Ovary (tissue), 9 donors: ENCODE measurements around the gene SLC25A29. TPM values are rescaled to one million over a fixed set of nuclear protein-coding genes. Genes with fewer than 3 reads are reported as not detected.

Source experiments
- DNase-seq, 5 donors: peaks; one replicate each; pipeline ENCODE4 v3.0.0-alpha.2; 2019 to 2020
- H3K27ac ChIP-seq, 2 donors: fragments of 200-600 bp; one replicate each; pipeline versions ENCODE4 v1.5.1 to v1.8.0; 2019 to 2022
- H3K27me3 ChIP-seq: fragments of 200-600 bp; one replicate; pipeline ENCODE4 v1.8.0; 2022
- H3K36me3 ChIP-seq: fragments of 200-600 bp; sonication (generic); one replicate; pipeline ENCODE4 v1.5.1; 2019
- H3K4me1 ChIP-seq: one replicate; pipeline ENCODE4 v1.8.1; 2013; ENCODE audit warnings: mild to moderate bottlenecking, moderate library complexity; ENCODE audit not compliant: insufficient read depth
- H3K4me3 ChIP-seq: fragments of 200-600 bp; sonication (generic); one replicate; pipeline ENCODE4 v1.5.1; 2017
- H3K9me3 ChIP-seq, 2 donors: fragments of 200-600 bp in 1 of 2; sonication (generic) in 1 of 2; one replicate each; pipeline versions ENCODE4 v1.5.1 to v1.8.1; 2013 to 2019; ENCODE audit warnings: mild to moderate bottlenecking in 1 of 2, moderate library complexity in 1 of 2
- CTCF ChIP-seq, 3 donors: fragments of 450-650 bp in 2 of 3; fragments of 200-600 bp in 1 of 3; IDR thresholded peaks; one replicate each; pipeline versions ENCODE4 v1.5.1 to v1.8.0; 2016 to 2022; ENCODE audit warnings: antibody characterized with exemption in 3 of 3, mild to moderate bottlenecking in 1 of 3
- EP300 ChIP-seq: sonication (generic); formaldehyde crosslinking; IDR thresholded peaks from one replicate; pipeline ENCODE4 v1.6.1; 2017; ENCODE audit warnings: antibody characterized with exemption
- POLR2A ChIP-seq: fragments of 450-650 bp; IDR thresholded peaks from one replicate; pipeline ENCODE4 v1.6.1; 2017; ENCODE audit warnings: antibody characterized with exemption, mild to moderate bottlenecking, moderate library complexity
- WGBS, 3 donors: extraction: QIAGEN DNeasy Blood & Tissue Kit in 1 of 3; methylation state at CpG; one replicate each; pipeline versions ENCODE4 v1.1.5 to v1.1.7; 2013 to 2017; 5-methylcytosine and 5-hydroxymethylcytosine counted together
- intact Hi-C, 4 donors: fragments of 100-400 bp; cut with DNase I; formaldehyde crosslinking; loops; one replicate each; pipeline versions ENCODE4 v1.11.0 to v1.15.1; 2022 to 2023
- polyA plus RNA-seq, 2 donors: library from polyadenylated mRNA; stranded (reverse); fragments of 200-250 nt in 1 of 2; fragments of 350-450 nt in 1 of 2; fragmentation: Illumina TruSeq in 1 of 2; extraction: RNeasy Lipid Tissue Mini Kit (QIAGEN cat#74804) in 1 of 2; gene quantifications; one replicate each; pipeline ENCODE4 v1.2.3, GENCODE V29; 2013 to 2014
- total RNA-seq, 7 donors: library from RNA; depleted of rRNA in 2 of 7; stranded (reverse); fragments of >200 nt in 2 of 7; fragmentation: NEBNext Ultra II Directional in 3 of 7; extraction: Animal tissue kit (Norgen Biotek cat#: 25700) in 3 of 7; gene quantifications; one replicate each; pipeline versions ENCODE4 v1.1.0 to v1.2.4, GENCODE V29; 2016 to 2023
- donor health status: DM: no; HTN: no; CAD: no; lungs with moderate emphysema.
- donor health status: DM: no; HTN: no; CAD: no.
- donor health status: Bipolar disorder and iron deficiency.
- donor health status: DM: yes; HTN: yes; CAD: no.
- donor health status: DM: no; HTN: no; CAD: no.
- donor health status: DM: yes; HTN: yes; CAD: no.

The SLC25A29 gene
- total and polyA plus RNA-seq, 9 donors, result 9.1 to 177 (median 69.9) TPM

- Histone ChIP-seq H3K36me3 (no peaks in the 10 kb centered on the region), H3K4me3 (no peak overlapping the region), H3K9me3 (no peaks in the 10 kb centered on the region), H3K27ac (no peak overlapping the region), H3K27me3 (no peaks in the 10 kb centered on the region), H3K4me1 (peaks cover 4% of the 10 kb centered on the region)
- no peak for TF ChIP-seq EP300
- TF ChIP-seq POLR2A, result no peak
- TF ChIP-seq CTCF (IDR thresholded peaks at IDR 0.05), result no peak
- intact Hi-C loops, result no loop called here
- no peak for DNase-seq
- WGBS, 3 donors, result 81 to 84% (median 84%) methylated on average over 32 of the region's 32 CpGs
Observed at GRCh38 chr14:100328495-100329163, 22.4 kb upstream of the SLC25A29 start.

GRCh38 chr14:100327128-100327527, 20.9 kb upstream of the SLC25A29 start:
- Histone ChIP-seq H3K36me3 (no peaks in the 10 kb centered on the region), H3K4me1 (peaks cover 4% of the 10 kb centered on the region), H3K9me3 (no peaks in the 10 kb centered on the region), H3K27me3 (no peaks in the 10 kb centered on the region), H3K4me3 (no peak overlapping the region), H3K27ac (no peak overlapping the region)
- no peak for TF ChIP-seq CTCF (IDR thresholded peaks at IDR 0.05)
- no peak for TF ChIP-seq EP300
- no peak for TF ChIP-seq POLR2A
- DNase-seq, result no peak
- intact Hi-C loops, result no loop called here
- 92 to 93% (median 93%) methylated on average over 24 of the region's 24 CpGs for WGBS, 3 donors

GRCh38 chr14:100325958-100326357, 19.7 kb upstream of the SLC25A29 start:
- H3K4me1 ChIP-seq, result peaks cover 4% of the 10 kb centered on the region
- H3K27me3 ChIP-seq, result no peaks in the 10 kb centered on the region
- no peaks in the 10 kb centered on the region for H3K9me3 ChIP-seq
- DNase-seq, result no peak
- WGBS, 3 donors, result 90 to 93% (median 91%) methylated on average over 13 of the region's 13 CpGs
- no peak overlapping the region for H3K27ac ChIP-seq
- intact Hi-C loops, result no loop called here
- H3K4me3 ChIP-seq, result no peak overlapping the region
- no peaks in the 10 kb centered on the region for H3K36me3 ChIP-seq
- TF ChIP-seq CTCF (IDR thresholded peaks at IDR 0.05) (no peak), POLR2A (no peak), EP300 (no peak)

- H3K27ac ChIP-seq, result no peak overlapping the region
- H3K4me1 ChIP-seq, result peaks cover 4% of the 10 kb centered on the region
- H3K27me3 ChIP-seq, result no peaks in the 10 kb centered on the region
- no peak for TF ChIP-seq CTCF (IDR thresholded peaks at IDR 0.05)
- TF ChIP-seq POLR2A, result no peak
- no peak overlapping the region for H3K4me3 ChIP-seq
- 18 to 29% (median 28%) methylated on average over 16 to 17 of the region's 17 CpGs for WGBS, 3 donors
- intact Hi-C loops, result no loop called here
- H3K36me3 ChIP-seq, result no peaks in the 10 kb centered on the region
- no peaks in the 10 kb centered on the region for H3K9me3 ChIP-seq
- peak in 3 of 5 donors; percentile 38 to 62 (median 58) for DNase-seq
Observed at GRCh38 chr14:100325231-100325632, 19.0 kb upstream of the SLC25A29 start.
